ACC112 (cell line): ENCODE data around the gene CNOT4.
A peak's percentile ranks its signal among the peaks of the same experiment; 100 is the strongest.
"Not testable (repeated sequence)": the region's sequence is repeated elsewhere in the genome, so short reads cannot be mapped to it uniquely, and the experiment has no call there.

Experiments used
- H2AFZ ChIP-seq: fragments of 200-600 bp; sonication (generic); one replicate; pipeline ENCODE4 v1.6.0; 2017; ENCODE audit warnings: antibody characterized with exemption, low read length; ENCODE audit not compliant: unreplicated experiment
- H3K27ac ChIP-seq: fragments of 200-600 bp; sonication (generic); 2 replicates; pipeline ENCODE4 v1.5.1; 2014; ENCODE audit warnings: low read depth, mild to moderate bottlenecking, antibody characterized with exemption, low read length, moderate library complexity
- H3K27me3 ChIP-seq: fragments of 200-600 bp; sonication (generic); 2 replicates; pipeline ENCODE4 v1.6.1; 2014; ENCODE audit warnings: mild to moderate bottlenecking, antibody characterized with exemption, low read length, moderate library complexity, mixed read lengths; ENCODE audit not compliant: insufficient read depth
- H3K36me3 ChIP-seq: fragments of 200-600 bp; sonication (generic); 2 replicates; pipeline ENCODE4 v1.6.1; 2016; ENCODE audit warnings: mild to moderate bottlenecking, antibody characterized with exemption, low read length, moderate library complexity, mixed read lengths; ENCODE audit not compliant: insufficient read depth
- H3K4me1 ChIP-seq: fragments of 200-600 bp; sonication (generic); one replicate; pipeline ENCODE4 v1.6.1; 2016; ENCODE audit warnings: low read length, mixed read lengths; ENCODE audit not compliant: insufficient read depth, unreplicated experiment, control insufficient read depth
- H3K4me3 ChIP-seq: fragments of 200-600 bp; sonication (generic); 2 replicates; pipeline ENCODE4 v1.5.1; 2014; ENCODE audit warnings: mild to moderate bottlenecking, low read depth, low read length
- H3K79me2 ChIP-seq: fragments of 200-600 bp; sonication (generic); one replicate; pipeline ENCODE4 v1.6.0; 2016; ENCODE audit warnings: low read length; ENCODE audit not compliant: control insufficient read depth, unreplicated experiment, insufficient read depth

Gene CNOT4

GRCh38 chr7:135333200-135333599 is 176.7 kb downstream of the CNOT4 start:
- Histone ChIP-seq H3K27ac (no peak overlapping the region), H3K79me2 (no peaks in the 10 kb centered on the region), H3K4me3 (no peak overlapping the region), H2AFZ (no peak overlapping the region), H3K36me3 (no peaks in the 10 kb centered on the region), H3K4me1 (no peaks in the 10 kb centered on the region), H3K27me3 (peaks cover 3% of the 10 kb centered on the region; the same call in 1 of the 2 replicates)

GRCh38 chr7:135330088-135330487 is 179.8 kb downstream of the CNOT4 start:
- Histone ChIP-seq H3K27me3 (peaks cover 13% of the 10 kb centered on the region), H3K79me2 (no peaks in the 10 kb centered on the region), H3K4me3 (no peak overlapping the region), H3K4me1 (no peaks in the 10 kb centered on the region), H3K27ac (no peak overlapping the region), H2AFZ (no peak overlapping the region), H3K36me3 (no peaks in the 10 kb centered on the region)

GRCh38 chr7:135328526-135328925 is 181.4 kb downstream of the CNOT4 start:
- Histone ChIP-seq H2AFZ (no peak overlapping the region), H3K79me2 (no peaks in the 10 kb centered on the region), H3K4me1 (no peaks in the 10 kb centered on the region), H3K27me3 (peaks cover 13% of the 10 kb centered on the region), H3K36me3 (no peaks in the 10 kb centered on the region), H3K4me3 (no peak overlapping the region), H3K27ac (no peak overlapping the region)

GRCh38 chr7:135328053-135328452 is 181.8 kb downstream of the CNOT4 start:
- H3K79me2 ChIP-seq = no peaks in the 10 kb centered on the region
- H3K4me1 ChIP-seq = no peaks in the 10 kb centered on the region
- no peak overlapping the region for H2AFZ ChIP-seq
- H3K36me3 ChIP-seq = no peaks in the 10 kb centered on the region
- no peak overlapping the region for H3K27ac ChIP-seq
- no peak overlapping the region for H3K4me3 ChIP-seq
- peaks cover 13% of the 10 kb centered on the region for H3K27me3 ChIP-seq

GRCh38 chr7:135327458-135327857 is 182.4 kb downstream of the CNOT4 start:
- Histone ChIP-seq H3K79me2 (no peaks in the 10 kb centered on the region), H3K27me3 (peaks cover 13% of the 10 kb centered on the region), H3K4me3 (no peak overlapping the region), H3K4me1 (no peaks in the 10 kb centered on the region), H3K27ac (no peak overlapping the region), H2AFZ (no peak overlapping the region), H3K36me3 (no peaks in the 10 kb centered on the region)

- H3K27me3 ChIP-seq = peaks cover 13% of the 10 kb centered on the region
- no peak overlapping the region for H2AFZ ChIP-seq
- H3K4me3 ChIP-seq = no peak overlapping the region
- H3K79me2 ChIP-seq = no peaks in the 10 kb centered on the region
- H3K27ac ChIP-seq = no peak overlapping the region
- no peaks in the 10 kb centered on the region for H3K36me3 ChIP-seq
- H3K4me1 ChIP-seq = no peaks in the 10 kb centered on the region
Measured at GRCh38 chr7:135326636-135327280, 183.1 kb downstream of the CNOT4 start.

GRCh38 chr7:135322571-135323340 is 187.1 kb downstream of the CNOT4 start:
- no peak overlapping the region for H3K27ac ChIP-seq
- no peaks in the 10 kb centered on the region for H3K79me2 ChIP-seq

GRCh38 chr7:135321556-135321955 is 188.3 kb downstream of the CNOT4 start:
- Histone ChIP-seq H3K27me3 (no peaks in the 10 kb centered on the region; the same call in 1 of the 2 replicates), H3K4me3 (no peak overlapping the region), H3K36me3 (no peaks in the 10 kb centered on the region), H3K79me2 (no peaks in the 10 kb centered on the region), H3K27ac (no peak overlapping the region), H3K4me1 (peaks cover 8% of the 10 kb centered on the region), H2AFZ (no peak overlapping the region)

More at GRCh38 chr7:135322571-135323340, 187.1 kb downstream of the CNOT4 start:
- Histone ChIP-seq H3K4me3 (no peak overlapping the region), H3K4me1 (peaks cover 8% of the 10 kb centered on the region), H2AFZ (no peak overlapping the region), H3K27me3 (peaks cover 6% of the 10 kb centered on the region), H3K36me3 (no peaks in the 10 kb centered on the region)

GRCh38 chr7:135320953-135321352 is 188.9 kb downstream of the CNOT4 start:
- not testable (repeated sequence) for H3K27ac ChIP-seq, H3K4me3 ChIP-seq, H3K79me2 ChIP-seq, H3K4me1 ChIP-seq, H3K27me3 ChIP-seq, H3K36me3 ChIP-seq, H2AFZ ChIP-seq

- no peaks in the 10 kb centered on the region for H3K27me3 ChIP-seq
- no peaks in the 10 kb centered on the region for H3K79me2 ChIP-seq
- no peaks in the 10 kb centered on the region for H3K36me3 ChIP-seq
- no peak overlapping the region for H2AFZ ChIP-seq
- peaks cover 8% of the 10 kb centered on the region for H3K4me1 ChIP-seq
- H3K27ac ChIP-seq = peak overlapping the region; percentile 34; the same call in 1 of the 2 replicates
- H3K4me3 ChIP-seq = no peak overlapping the region
Measured at GRCh38 chr7:135320268-135320667, 189.6 kb downstream of the CNOT4 start.
